Jurkat, Clone E6-1 (cell line): ENCODE results near the gene ALAS2. TPM values are rescaled to one million over a fixed set of nuclear protein-coding genes. Genes with fewer than 3 reads are reported as not detected.
A peak's percentile ranks its signal among the peaks of the same experiment; 100 is the strongest.
"Not testable (repeated sequence)": the region's sequence is repeated elsewhere in the genome, so short reads cannot be mapped to it uniquely, and the experiment has no call there.

Experiments
- DNase-seq: peaks from one replicate; pipeline ENCODE4 v3.0.0-alpha.2; 2011; ENCODE audit warnings: low read depth, low spot score
- H3K4me3 ChIP-seq: 2 replicates; pipeline ENCODE4 v1.5.1; 2011; ENCODE audit warnings: mild to moderate bottlenecking, low read length, control low read depth, moderate library complexity
- polyA plus RNA-seq: library from polyadenylated mRNA; unstranded; fragments of >200 nt; gene quantifications from one replicate; pipeline ENCODE4 v1.2.1, GENCODE V29; 2012; ENCODE audit warnings: missing spikeins; ENCODE audit not compliant: insufficient read length, insufficient read depth

ALAS2 gene, protein sequence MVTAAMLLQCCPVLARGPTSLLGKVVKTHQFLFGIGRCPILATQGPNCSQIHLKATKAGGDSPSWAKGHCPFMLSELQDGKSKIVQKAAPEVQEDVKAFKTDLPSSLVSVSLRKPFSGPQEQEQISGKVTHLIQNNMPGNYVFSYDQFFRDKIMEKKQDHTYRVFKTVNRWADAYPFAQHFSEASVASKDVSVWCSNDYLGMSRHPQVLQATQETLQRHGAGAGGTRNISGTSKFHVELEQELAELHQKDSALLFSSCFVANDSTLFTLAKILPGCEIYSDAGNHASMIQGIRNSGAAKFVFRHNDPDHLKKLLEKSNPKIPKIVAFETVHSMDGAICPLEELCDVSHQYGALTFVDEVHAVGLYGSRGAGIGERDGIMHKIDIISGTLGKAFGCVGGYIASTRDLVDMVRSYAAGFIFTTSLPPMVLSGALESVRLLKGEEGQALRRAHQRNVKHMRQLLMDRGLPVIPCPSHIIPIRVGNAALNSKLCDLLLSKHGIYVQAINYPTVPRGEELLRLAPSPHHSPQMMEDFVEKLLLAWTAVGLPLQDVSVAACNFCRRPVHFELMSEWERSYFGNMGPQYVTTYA
- not detected for polyA plus RNA-seq

DNA sequence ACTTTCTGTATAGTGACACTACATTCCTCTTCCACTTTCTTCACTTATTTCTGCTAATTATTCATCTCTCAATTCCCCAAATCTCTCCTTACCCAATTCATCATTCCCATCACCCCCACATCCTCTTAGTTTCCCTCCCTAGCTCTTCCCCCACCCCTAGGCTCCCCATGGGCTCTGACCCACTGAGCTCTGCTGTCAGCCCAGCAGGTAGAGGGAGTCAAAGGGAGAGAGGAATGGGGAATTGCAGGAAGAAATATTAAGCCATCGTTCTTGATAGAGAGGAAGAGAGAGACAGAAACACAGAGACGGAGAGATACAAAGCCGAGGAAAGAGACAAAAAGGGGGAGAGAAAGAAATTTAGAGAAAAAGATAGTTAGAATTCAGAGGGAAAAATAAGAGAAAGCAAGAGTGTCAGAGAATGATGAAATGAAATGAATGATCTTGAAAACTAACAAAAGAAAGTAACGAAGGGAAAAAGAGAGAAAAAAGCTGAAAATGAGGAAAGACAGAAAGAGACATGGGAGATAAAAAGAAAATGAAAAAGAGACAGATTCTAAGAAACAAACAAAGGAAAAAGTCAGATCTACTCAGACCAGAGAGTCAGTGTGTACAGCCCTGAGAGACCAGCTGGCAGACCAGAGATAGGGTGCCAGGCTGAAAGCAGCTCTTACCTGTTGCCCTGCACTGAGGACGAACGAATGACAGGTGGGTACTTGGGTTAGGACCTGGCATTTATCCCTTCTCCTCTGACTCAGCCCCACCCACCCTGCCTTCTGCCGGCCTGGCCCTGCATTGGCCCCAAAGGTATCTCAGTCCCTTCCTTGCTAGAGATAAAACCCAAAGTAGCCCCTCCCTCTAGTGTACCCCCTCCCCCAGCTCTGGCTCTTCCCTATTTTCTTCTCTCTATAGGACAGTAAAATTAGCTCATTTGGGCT, at the start of gene ALAS2:
TSS of gene ALAS2 (minus strand) at position 707 of the 935 bp plus-strand sequence. CDS start 4,977 bp downstream, outside the sequence.
- H3K4me3 ChIP-seq: no peak within 1 kb of the TSS

GRCh38 chrX:55074851-55075467, 44.2 kb upstream of the ALAS2 start, which contains the start of gene PAGE2B:
Gene PAGE2B (plus strand): TSS chrX:55075030. CDS start chrX:55076042, 1,012 bp downstream.
- DNase-seq: no peak
- no peak within 1 kb of the TSS for H3K4me3 ChIP-seq

More for the DNA sequence above, at the start of gene ALAS2:
- DNase-seq: no peak

DNA sequence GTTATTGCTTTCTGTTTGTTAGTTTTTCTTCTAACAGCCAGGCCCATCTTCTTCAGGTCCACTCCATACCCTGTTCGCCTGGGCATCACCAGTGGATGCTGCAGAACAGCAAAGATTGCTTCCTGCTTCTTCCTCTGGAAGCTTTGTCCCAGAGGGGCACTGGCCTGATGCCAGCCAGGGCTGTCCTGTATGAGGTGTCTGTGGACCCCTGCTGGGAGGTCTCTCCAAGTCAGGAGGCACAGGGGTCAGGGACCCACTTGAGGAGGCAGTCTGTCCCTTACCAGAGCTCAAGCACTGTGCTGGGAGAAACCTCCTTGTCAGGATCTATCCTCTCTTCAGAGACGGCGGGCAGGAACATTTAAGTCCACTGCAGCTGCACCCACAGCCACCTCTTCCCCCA, 41.5 kb upstream of the ALAS2 start:
- no peak for DNase-seq

GRCh38 chrX:55067180-55067579, 36.4 kb upstream of the ALAS2 start:
- H3K4me3 ChIP-seq, DNase-seq: not testable (repeated sequence)

More for the DNA sequence above, 41.5 kb upstream of the ALAS2 start:
- H3K4me3 ChIP-seq: no peak overlapping the region

DNA sequence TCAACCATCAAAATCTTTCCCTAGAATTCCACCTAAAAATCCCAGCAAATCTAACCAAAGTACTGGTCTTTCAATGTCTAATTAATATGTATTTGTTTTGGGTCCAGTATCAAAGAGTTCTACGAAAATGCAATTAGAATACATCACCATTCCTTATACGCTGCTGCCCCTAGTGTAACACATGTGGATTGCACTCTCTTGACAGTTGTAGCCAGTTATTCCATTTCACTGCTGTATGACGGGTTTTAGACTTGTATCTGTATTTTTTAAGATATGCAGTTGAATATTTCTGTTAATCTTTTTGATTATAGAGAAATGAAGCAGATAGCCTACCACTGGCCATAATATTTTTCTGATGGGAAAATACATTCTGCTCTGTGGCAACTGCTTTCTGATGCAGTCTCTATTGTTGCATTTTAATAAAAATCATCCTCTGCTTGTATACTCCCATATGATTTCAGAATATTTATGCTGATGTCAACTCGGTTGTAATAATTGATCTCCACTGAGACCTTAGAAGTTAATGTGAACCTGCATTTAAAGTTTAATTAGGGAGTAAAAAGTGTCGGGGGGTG, 27.0 kb upstream of the ALAS2 start:
- DNase-seq: peak; percentile 15
- no peak overlapping the region for H3K4me3 ChIP-seq

- peak; percentile 16 for DNase-seq
- H3K4me3 ChIP-seq: no peak overlapping the region
Observed at GRCh38 chrX:55056820-55057674, 26.3 kb upstream of the ALAS2 start.

DNA sequence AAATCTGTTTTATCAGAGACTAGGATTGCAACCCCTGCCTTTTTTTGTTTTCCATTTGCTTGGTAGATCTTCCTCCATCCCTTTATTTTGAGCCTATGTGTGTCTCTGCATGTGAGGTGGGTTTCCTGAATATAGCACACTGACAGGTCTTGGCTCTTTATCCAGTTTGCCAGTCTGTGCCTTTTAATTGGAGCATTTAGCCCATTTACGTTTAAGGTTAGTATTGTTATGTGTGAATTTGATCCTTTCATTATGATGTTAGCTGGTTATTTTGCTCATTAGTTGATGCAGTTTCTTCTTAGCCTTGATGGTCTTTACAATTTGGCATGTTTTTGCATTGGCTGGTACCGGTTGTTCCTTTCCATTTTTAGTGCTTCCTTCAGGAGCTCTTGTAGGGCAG, 19.8 kb upstream of the ALAS2 start:
- not testable (repeated sequence) for H3K4me3 ChIP-seq, DNase-seq

GRCh38 chrX:55041514-55041913, 10.7 kb upstream of the ALAS2 start:
- DNase-seq: no peak
- no peak overlapping the region for H3K4me3 ChIP-seq

DNA sequence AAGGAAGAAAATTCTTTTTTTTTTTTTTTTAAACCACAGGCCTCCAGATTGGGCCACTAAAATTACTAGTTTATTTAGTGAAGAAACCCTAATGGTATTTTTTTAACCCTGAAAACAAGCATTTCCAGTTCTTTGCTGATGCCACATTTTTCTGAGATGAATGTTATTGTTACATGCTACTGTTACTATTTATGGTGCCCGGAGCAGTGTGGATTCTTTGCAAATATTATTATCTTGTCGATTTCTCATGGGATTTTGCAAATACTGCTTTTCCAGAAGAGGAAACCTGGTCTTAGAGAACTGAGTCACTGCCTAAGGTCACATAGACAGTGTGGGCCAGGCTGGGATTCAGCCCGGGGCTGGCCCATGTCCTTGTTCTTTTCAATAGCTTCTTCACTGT, 8.7 kb upstream of the ALAS2 start:
- no peak for DNase-seq
- H3K4me3 ChIP-seq: no peak overlapping the region

DNA sequence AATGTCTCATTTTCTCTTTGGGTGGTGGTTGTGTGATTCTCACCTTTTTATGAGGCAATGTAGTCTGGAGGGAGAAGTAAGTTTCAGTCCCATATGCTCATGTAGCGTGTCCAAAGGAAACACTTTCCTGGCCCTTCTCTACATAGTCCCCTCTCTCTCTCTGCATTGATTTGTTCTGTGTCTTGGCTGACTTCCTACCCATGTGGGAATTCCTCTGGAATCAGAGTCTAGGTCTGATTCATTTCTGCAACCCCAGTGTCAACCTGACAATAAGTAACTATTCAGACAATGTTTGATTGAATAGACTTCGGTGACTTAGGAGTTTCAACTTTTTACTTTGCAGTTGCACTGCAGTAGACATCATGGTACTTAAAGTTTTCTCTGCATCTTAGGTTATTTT, 2.7 kb upstream of the ALAS2 start:
- no peak for DNase-seq
- no peak overlapping the region for H3K4me3 ChIP-seq

DNA sequence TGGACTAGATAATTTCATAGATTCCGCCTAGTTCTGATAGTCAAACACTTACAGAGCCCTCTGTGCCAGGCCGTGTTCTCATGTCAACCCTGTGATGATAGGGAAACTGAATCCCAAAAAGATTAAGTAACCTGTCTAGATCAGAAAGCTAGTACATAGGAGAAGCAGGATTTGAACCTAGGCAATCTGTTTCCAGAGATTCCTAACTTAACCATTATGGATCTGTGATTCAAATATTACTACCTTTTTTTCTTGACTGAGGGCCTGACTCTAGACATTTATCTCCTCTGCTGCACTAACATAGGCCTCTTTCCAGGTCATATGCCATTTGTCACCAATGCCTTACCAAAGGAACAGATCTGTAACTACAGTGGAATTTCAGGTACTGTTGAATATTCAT, 1.5 kb downstream of the ALAS2 start:
- no peak overlapping the region for H3K4me3 ChIP-seq
- no peak for DNase-seq

DNA sequence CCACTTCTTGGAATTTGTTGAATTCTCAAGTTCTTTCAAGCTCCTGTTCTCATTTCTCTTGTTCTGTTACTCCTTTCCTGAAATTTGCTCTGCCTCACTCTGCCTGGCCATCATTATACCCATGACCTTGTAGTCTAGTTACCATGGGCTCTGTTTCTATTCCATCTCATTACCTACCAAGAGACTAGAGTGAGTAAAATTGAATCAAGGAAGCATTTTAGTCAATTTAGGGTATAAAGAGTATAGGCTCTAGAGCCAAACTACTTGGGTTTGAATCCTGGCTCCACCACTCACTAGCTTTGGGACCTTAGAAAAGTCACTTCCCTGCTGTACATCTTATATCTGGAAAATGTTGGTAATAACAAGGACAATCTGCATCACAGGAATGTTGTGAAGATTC, 2.2 kb downstream of the ALAS2 start:
- DNase-seq: no peak
- H3K4me3 ChIP-seq: no peak overlapping the region

DNA sequence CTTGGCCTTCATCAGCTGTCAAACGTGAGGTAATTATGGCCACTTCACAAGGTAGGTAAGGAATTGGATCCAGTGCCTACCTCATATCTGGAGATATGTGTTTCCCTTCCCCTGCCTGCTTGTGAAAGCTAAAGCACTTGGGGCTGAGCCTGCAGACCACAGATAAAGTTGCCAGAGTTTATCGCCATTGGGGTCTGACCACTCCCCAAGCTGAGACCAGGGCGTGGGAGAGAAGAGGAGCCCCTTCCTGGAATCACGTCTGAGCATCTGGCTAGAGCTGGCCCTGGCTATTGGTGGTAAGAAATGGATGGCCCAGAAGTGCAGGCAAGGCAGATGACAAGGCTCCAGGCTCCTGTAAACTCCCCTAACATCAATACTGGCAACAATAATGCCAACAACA, 2.7 kb downstream of the ALAS2 start:
- no peak for DNase-seq
- no peak overlapping the region for H3K4me3 ChIP-seq

DNA sequence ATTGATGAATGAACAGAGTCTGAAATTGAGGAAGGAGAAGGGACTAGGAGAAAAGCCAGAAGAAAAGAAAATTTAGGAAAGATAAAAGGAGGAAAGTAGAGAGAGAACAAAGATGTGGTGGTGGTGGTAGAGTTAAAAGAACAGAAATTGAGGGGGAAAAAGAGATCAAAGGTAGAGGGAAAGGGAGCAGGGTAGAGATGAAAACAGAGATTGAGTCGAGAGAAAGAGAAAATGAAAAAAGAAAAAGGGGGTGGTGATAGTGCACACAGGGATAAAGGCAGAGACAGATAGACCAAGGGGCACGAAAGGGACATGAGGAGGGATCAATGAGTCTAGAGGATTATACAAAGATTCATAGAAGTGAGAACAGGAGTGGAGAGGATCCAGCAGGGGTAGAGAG, 3.9 kb downstream of the ALAS2 start:
- no peak overlapping the region for H3K4me3 ChIP-seq
- no peak for DNase-seq

- DNase-seq: no peak
- H3K4me3 ChIP-seq: no peak overlapping the region
Observed at GRCh38 chrX:55026143-55026542, 4.6 kb downstream of the ALAS2 start.

DNA sequence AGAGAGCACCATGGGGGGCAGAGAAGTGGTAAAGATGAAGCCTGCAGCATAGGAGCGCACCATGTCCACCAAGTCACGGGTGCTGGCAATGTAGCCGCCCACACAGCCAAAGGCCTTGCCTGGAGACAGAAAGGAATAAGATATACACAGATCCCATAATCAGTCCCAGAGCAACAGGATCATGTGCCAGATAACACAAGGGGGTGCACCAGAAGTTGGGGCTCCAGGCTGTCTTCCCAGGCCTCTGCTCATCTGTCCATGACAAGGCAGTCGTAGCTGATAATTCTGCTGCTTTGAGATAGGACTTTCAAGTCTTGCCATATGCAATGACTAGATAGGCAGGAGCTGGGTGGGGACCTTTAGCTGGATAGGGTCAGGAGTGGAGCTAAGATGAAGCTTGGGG, 15.9 kb downstream of the ALAS2 start:
- no peak overlapping the region for H3K4me3 ChIP-seq
- DNase-seq: no peak

- H3K4me3 ChIP-seq: no peak overlapping the region
- no peak for DNase-seq
Observed at GRCh38 chrX:55011294-55011693, 19.5 kb downstream of the ALAS2 start.
